ENCODE data around the gene FAF1. TPM values are rescaled to one million over a fixed set of nuclear protein-coding genes. Genes with fewer than 3 reads are reported as not detected.
"Not testable (repeated sequence)": the region's sequence is repeated elsewhere in the genome, so short reads cannot be mapped to it uniquely, and the experiment has no call there.

Gene FAF1
- total RNA-seq, 4 donors from 2014 or later, result 33.8 to 55.8 (median 45.6) TPM

GRCh38 chr1:50940291-50940690 is 19.8 kb downstream of the FAF1 start:
- 44 to 61% methylated on average over 3 of the region's 3 CpGs for WGBS, 2 donors
- H3K4me3 ChIP-seq (ENCODE audit: low read depth, poor library complexity, severe bottlenecking), result no peak overlapping the region
- intact Hi-C loops (cut with DNase I; ENCODE audit: low total_unique reads), result no loop called here
- TF ChIP-seq, protein P1, sequence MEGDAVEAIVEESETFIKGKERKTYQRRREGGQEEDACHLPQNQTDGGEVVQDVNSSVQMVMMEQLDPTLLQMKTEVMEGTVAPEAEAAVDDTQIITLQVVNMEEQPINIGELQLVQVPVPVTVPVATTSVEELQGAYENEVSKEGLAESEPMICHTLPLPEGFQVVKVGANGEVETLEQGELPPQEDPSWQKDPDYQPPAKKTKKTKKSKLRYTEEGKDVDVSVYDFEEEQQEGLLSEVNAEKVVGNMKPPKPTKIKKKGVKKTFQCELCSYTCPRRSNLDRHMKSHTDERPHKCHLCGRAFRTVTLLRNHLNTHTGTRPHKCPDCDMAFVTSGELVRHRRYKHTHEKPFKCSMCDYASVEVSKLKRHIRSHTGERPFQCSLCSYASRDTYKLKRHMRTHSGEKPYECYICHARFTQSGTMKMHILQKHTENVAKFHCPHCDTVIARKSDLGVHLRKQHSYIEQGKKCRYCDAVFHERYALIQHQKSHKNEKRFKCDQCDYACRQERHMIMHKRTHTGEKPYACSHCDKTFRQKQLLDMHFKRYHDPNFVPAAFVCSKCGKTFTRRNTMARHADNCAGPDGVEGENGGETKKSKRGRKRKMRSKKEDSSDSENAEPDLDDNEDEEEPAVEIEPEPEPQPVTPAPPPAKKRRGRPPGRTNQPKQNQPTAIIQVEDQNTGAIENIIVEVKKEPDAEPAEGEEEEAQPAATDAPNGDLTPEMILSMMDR (IDR thresholded peaks at IDR 0.05), result no peak
- no peak for TF ChIP-seq POLR2A (IDR thresholded peaks at IDR 0.05)
- no peak for DNase-seq (ENCODE audit: low spot score in 2 of 2)

GRCh38 chr1:50936321-50936720 is 23.7 kb downstream of the FAF1 start:
- no peak for DNase-seq (ENCODE audit: low spot score in 2 of 2)
- TF ChIP-seq POLR2A (IDR thresholded peaks at IDR 0.05), result no peak
- TF ChIP-seq, protein P1 (IDR thresholded peaks at IDR 0.05), result no peak
- 75% methylated on average over 2 of the region's 2 CpGs for WGBS, 2 donors
- H3K4me3 ChIP-seq (ENCODE audit: low read depth, poor library complexity, severe bottlenecking), result no peak overlapping the region
- intact Hi-C loops (cut with DNase I; ENCODE audit: low total_unique reads), result loop anchor here (5.0 kb wide), 1 partner anchor 1491 kb away; no protein-coding TSS in a partner anchor

GRCh38 chr1:50935276-50935675 is 24.8 kb downstream of the FAF1 start:
- WGBS, 2 donors, result 91 to 97% methylated on average over 2 of the region's 2 CpGs
- DNase-seq (ENCODE audit: low spot score in 2 of 2); H3K4me3 ChIP-seq (ENCODE audit: low read depth, poor library complexity, severe bottlenecking): not testable (repeated sequence)
- intact Hi-C loops (cut with DNase I; ENCODE audit: low total_unique reads), result loop anchor here (5.0 kb wide), 1 partner anchor 1492 kb away; no protein-coding TSS in a partner anchor

- DNase-seq (ENCODE audit: low spot score in 2 of 2), result no peak
- TF ChIP-seq, protein P1 (IDR thresholded peaks at IDR 0.05), result no peak
- no peak for TF ChIP-seq POLR2A (IDR thresholded peaks at IDR 0.05)
- intact Hi-C loops (cut with DNase I; ENCODE audit: low total_unique reads), result loop anchor here (5.0 kb wide), 1 partner anchor 1492 kb away; no protein-coding TSS in a partner anchor
- no peak overlapping the region for H3K4me3 ChIP-seq (ENCODE audit: low read depth, poor library complexity, severe bottlenecking)
Observed at GRCh38 chr1:50934838-50935237, 25.2 kb downstream of the FAF1 start.

DNA sequence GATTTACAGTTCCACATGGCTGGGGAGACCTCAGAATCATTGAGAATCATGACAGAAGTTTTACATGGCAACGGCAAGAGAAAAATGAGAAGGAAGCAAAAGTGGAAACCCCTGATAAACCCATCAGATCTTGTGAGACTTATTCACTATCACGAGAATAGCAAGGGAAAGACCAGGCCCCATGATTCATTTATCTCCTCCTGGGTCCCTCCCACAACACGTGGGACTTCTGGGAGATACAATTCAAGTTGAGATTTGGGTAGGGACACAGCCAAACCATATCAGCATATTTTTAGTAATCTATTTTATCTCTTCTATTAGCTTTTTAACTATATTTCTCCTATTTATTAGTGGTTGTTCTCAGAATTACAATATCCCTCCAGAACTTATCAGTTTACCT is 26.3 kb downstream of the FAF1 start:
- DNase-seq (ENCODE audit: low spot score in 2 of 2); H3K4me3 ChIP-seq (ENCODE audit: low read depth, poor library complexity, severe bottlenecking); intact Hi-C loops (cut with DNase I; ENCODE audit: low total_unique reads): not testable (repeated sequence)
- WGBS, 2 donors, result 87% methylated on average over 3 of the region's 3 CpGs

DNA sequence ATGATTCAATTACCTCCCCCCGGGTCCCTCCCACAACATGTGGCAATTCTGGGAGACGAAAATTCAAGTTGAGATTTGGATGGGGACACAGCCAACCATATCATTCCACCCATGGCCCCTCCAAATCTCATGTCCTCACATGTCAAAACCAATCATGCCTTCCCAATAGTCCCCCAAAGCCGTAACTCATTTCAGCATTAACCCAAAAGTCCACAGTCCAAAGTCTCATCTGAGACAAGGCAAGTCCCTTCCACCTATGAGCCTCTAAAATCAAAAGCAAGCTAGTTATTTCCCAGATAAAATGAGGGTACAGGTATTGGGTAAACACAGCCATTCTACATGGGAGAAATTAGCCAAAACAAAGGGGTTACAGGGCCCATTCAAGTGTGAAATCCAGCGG is 28.0 kb downstream of the FAF1 start:
- 93 to 96% methylated on average over 4 of the region's 4 CpGs for WGBS, 2 donors
- H3K4me3 ChIP-seq (ENCODE audit: low read depth, poor library complexity, severe bottlenecking); intact Hi-C loops (cut with DNase I; ENCODE audit: low total_unique reads); DNase-seq (ENCODE audit: low spot score in 2 of 2): not testable (repeated sequence)

- TF ChIP-seq, protein P1 (IDR thresholded peaks at IDR 0.05), result no peak
- no peak for TF ChIP-seq POLR2A (IDR thresholded peaks at IDR 0.05)
- intact Hi-C loops (cut with DNase I; ENCODE audit: low total_unique reads), result no loop called here
- DNase-seq (ENCODE audit: low spot score in 2 of 2), result no peak
- 89% methylated on average over 6 of the region's 6 CpGs for WGBS, 2 donors
- H3K4me3 ChIP-seq (ENCODE audit: low read depth, poor library complexity, severe bottlenecking), result no peak overlapping the region
Observed at GRCh38 chr1:50930965-50931737, 28.9 kb downstream of the FAF1 start.

All from lower leg skin (tissue), 4 donors.